Testis (tissue), 3 donors: ENCODE results near the gene SRGAP2. TPM values are rescaled to one million over a fixed set of nuclear protein-coding genes. Genes with fewer than 3 reads are reported as not detected.
"Not testable (repeated sequence)": the region's sequence is repeated elsewhere in the genome, so short reads cannot be mapped to it uniquely, and the experiment has no call there.

Source experiments
- DNase-seq: peaks from one replicate; pipeline ENCODE4 v3.0.0-alpha.2; 2019
- H3K27ac ChIP-seq, 2 donors: fragments of 200-600 bp; sonication (generic); one replicate each; pipeline ENCODE4 v1.5.1; 2019
- H3K27me3 ChIP-seq: fragments of 200-600 bp; sonication (generic); one replicate; pipeline ENCODE4 v1.5.1; 2019
- H3K36me3 ChIP-seq: fragments of 200-600 bp; sonication (generic); one replicate; pipeline ENCODE4 v1.5.1; 2017; ENCODE audit warnings: low read depth; ENCODE audit errors: missing control alignments
- H3K4me1 ChIP-seq: fragments of 200-600 bp; sonication (generic); one replicate; pipeline ENCODE4 v1.5.1; 2019
- H3K4me3 ChIP-seq, 2 donors: fragments of 200-600 bp; sonication (generic); one replicate each; pipeline ENCODE4 v1.5.1; 2017 to 2019
- H3K9me3 ChIP-seq: fragments of 200-600 bp; sonication (generic); one replicate; pipeline ENCODE4 v1.5.1; 2017
- WGBS, 2 donors: methylation state at CpG; one replicate each; pipeline ENCODE4 v1.1.5; 2018; 5-methylcytosine and 5-hydroxymethylcytosine counted together
- intact Hi-C: fragments of 100-400 bp; cut with DNase I; formaldehyde crosslinking; loops from one replicate; pipeline ENCODE4 v1.15.1; 2023; ENCODE audit warnings: low total_unique reads
- polyA plus RNA-seq: library from polyadenylated mRNA; stranded (reverse); fragments of 350-450 nt; fragmentation: Illumina TruSeq; extraction: RNeasy Lipid Tissue Mini Kit (QIAGEN cat#74804); gene quantifications from one replicate; pipeline ENCODE4 v1.2.3, GENCODE V29; 2014; ENCODE audit warnings: low read depth, low replicate concordance; ENCODE audit not compliant: insufficient read depth
- total RNA-seq, 2 donors: library from RNA; depleted of rRNA; stranded (reverse); fragments of >200 nt; gene quantifications; one replicate each; pipeline ENCODE4 v1.2.3, GENCODE V29; 2016

SRGAP2 gene
- total and polyA plus RNA-seq, 3 donors from 2014 or later, result 34.4 to 54.3 (median 52.8) TPM

- DNase-seq, H3K27ac ChIP-seq, H3K9me3 ChIP-seq, H3K27me3 ChIP-seq, H3K4me3 ChIP-seq, intact Hi-C loops, H3K4me1 ChIP-seq, H3K36me3 ChIP-seq: not testable (repeated sequence)
- WGBS, 2 donors, result 86 to 93% methylated on average over 2 to 3 of the region's 7 CpGs
Measured at GRCh38 chr1:206215600-206216392, 12.5 kb downstream of the SRGAP2 start.

DNA sequence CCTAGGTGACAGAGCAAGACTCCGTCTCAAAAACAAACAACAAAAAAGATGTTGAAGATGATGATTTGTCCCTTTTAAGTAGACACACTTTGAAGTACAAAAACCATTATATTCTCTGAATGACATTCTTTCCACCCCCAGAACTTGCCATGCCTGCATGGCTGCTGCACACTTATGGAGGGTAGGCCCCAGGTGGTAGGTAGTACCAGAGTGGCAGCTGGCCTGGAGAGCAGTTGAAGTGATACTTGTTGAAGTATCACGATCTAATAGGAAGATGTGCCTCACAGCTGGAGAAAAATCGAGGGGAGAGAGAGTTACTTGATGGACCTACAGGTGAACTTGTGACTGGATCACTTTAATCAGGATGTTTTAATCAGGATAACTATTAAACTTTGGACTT, 14.9 kb downstream of the SRGAP2 start:
- H3K27me3 ChIP-seq, H3K4me1 ChIP-seq, H3K36me3 ChIP-seq, H3K9me3 ChIP-seq, DNase-seq, intact Hi-C loops, H3K27ac ChIP-seq, H3K4me3 ChIP-seq: not testable (repeated sequence)
- no CpG with 5 or more reads among the region's 3 CpGs for WGBS, 2 donors

DNA sequence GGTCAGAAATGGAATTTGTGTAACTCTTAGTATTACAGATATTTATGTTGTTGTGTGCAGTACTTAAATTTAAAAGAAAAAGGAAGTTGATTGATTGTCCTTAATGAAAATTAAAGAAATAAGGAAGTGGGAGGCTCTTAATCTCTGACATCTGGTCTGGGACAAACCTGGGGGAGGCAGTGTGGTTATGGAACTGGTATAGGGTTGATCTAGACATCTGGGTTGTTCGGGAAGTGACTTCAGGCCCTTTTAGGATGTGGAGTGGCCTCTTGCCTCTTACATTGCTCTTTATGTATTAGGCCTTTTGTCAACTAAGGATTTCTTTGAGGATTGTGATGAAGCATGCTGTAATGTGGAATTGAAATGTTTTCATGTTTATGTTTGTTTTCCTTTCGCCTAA, 15.4 kb downstream of the SRGAP2 start:
- H3K4me1 ChIP-seq, H3K36me3 ChIP-seq, H3K4me3 ChIP-seq, intact Hi-C loops, H3K9me3 ChIP-seq, H3K27ac ChIP-seq, H3K27me3 ChIP-seq, DNase-seq: not testable (repeated sequence)
- no CpG with 5 or more reads among the region's 2 CpGs for WGBS, 2 donors

DNA sequence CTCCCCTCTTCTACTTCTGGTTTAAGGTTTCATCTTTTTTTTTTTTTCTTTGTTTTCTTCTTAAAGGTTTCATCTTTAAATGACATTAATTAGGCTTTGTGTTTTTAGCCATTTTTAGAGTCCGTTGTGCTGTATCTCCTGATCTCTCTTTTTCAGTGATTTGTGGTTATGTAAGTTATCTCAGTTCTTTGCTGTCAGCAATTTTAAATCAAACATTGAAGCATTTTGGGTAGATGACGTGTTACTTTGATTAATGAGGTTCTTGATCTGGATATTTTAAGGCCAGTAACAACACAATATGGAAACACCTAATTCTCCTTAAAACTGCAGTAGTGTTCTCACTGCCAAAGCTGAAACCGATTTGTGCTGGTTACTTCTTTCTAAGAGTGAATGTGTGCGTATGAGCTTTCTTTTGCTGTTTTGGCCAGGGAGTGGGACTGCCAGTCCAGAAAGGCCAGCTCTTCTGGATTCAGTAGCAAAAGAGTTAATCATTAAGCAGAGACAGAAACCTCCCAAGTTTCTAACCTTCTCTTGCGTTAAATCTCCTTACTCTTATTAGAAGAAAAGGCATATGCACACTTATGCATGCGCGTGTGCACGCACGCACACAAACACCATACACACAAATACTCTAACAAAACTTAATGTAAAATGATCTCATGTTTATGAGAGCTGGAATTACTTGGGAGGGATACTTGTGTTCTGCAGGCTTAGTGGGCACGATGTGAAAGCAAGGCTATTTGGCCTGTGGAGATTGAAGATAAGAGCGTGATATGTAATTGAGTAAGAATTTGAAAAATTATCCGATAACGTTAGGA, 16.4 kb downstream of the SRGAP2 start:
- intact Hi-C loops, H3K36me3 ChIP-seq, H3K4me1 ChIP-seq, H3K9me3 ChIP-seq, DNase-seq, H3K4me3 ChIP-seq, H3K27me3 ChIP-seq, H3K27ac ChIP-seq: not testable (repeated sequence)
- 33 to 42% methylated on average over 1 to 4 of the region's 13 CpGs for WGBS, 2 donors

DNA sequence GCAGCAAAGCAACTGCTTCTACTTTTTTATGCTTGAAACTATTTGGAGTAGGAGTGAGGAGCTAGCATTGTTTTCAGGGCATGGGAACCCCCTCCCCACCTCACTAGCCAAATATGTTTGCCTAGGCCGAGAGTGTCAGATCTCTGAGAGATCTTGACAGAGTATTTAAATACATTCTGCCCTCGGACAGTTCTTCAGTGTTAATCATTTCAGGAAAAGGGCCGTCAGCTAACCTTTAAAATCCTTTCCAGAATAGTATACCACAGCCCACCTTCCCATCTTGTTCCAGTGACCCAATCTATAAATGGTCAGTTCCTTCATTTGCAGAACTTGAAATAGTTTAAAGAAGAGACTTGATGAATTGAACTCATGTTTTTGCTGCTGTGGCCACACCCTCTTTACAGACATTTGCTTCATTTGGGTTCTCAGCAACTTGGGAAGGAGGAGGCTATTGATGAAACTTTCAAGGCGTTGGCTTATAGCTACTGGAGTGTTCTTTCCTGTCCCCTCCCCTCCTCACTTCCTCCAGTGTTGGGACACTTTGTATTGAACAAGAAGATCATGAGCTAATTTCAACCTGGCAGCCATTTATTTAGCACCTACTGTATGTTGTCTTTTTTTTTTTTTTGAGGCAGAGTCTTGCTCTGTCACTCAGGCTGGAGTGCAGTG, 17.1 kb downstream of the SRGAP2 start:
- H3K36me3 ChIP-seq, H3K27ac ChIP-seq, H3K27me3 ChIP-seq, H3K4me1 ChIP-seq, H3K9me3 ChIP-seq, intact Hi-C loops, H3K4me3 ChIP-seq: not testable (repeated sequence)
- peak; percentile 15 for DNase-seq
- WGBS, 2 donors, result 65 to 72% methylated on average over 4 of the region's 4 CpGs

DNA sequence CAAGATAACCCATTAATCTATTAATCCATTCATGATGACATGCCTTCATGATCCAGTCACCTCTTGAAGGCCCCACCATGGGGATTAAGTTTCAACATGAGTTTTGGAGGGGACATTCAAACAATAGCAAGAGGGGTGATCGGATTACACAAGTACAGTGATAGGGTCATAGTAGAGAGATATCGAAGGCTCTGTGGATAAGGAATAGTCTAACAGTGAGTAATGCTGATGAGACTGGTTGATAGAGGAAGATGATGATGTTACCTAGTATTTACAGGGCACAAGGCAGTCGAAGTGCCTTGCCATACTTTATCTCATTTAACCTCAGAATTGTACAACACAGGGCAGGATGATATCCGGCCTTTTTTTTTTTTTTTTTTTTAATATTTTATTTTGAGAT, 18.2 kb downstream of the SRGAP2 start:
- H3K36me3 ChIP-seq, H3K27ac ChIP-seq, H3K9me3 ChIP-seq, DNase-seq, H3K4me3 ChIP-seq, intact Hi-C loops, H3K4me1 ChIP-seq, H3K27me3 ChIP-seq: not testable (repeated sequence)
- no CpG with 5 or more reads among the region's 4 CpGs for WGBS, 2 donors

GRCh38 chr1:206224190-206224776, 20.9 kb downstream of the SRGAP2 start:
- WGBS, 2 donors, result 92 to 94% methylated on average over 2 of the region's 6 CpGs
- DNase-seq, result not testable (repeated sequence)

GRCh38 chr1:206225386-206225785, 22.0 kb downstream of the SRGAP2 start:
- DNase-seq, H3K36me3 ChIP-seq, H3K9me3 ChIP-seq, H3K27me3 ChIP-seq, intact Hi-C loops, H3K4me1 ChIP-seq, H3K4me3 ChIP-seq, H3K27ac ChIP-seq: not testable (repeated sequence)
- WGBS, 2 donors, result 94 to 95% methylated on average over 4 of the region's 4 CpGs

More at GRCh38 chr1:206224190-206224776, 20.9 kb downstream of the SRGAP2 start:
- H3K9me3 ChIP-seq, H3K27ac ChIP-seq, H3K4me1 ChIP-seq, H3K36me3 ChIP-seq, intact Hi-C loops, H3K27me3 ChIP-seq, H3K4me3 ChIP-seq: not testable (repeated sequence)

GRCh38 chr1:206226886-206227285, 23.5 kb downstream of the SRGAP2 start:
- H3K27ac ChIP-seq, H3K4me1 ChIP-seq, intact Hi-C loops, H3K27me3 ChIP-seq, H3K36me3 ChIP-seq, H3K4me3 ChIP-seq, H3K9me3 ChIP-seq, DNase-seq: not testable (repeated sequence)
- 96 to 100% methylated on average over 3 of the region's 5 CpGs for WGBS, 2 donors

- H3K9me3 ChIP-seq, H3K27me3 ChIP-seq, H3K4me1 ChIP-seq, H3K27ac ChIP-seq, H3K36me3 ChIP-seq, H3K4me3 ChIP-seq, DNase-seq, intact Hi-C loops: not testable (repeated sequence)
- 91 to 96% methylated on average over 2 of the region's 2 CpGs for WGBS, 2 donors
Measured at GRCh38 chr1:206229286-206229685, 25.9 kb downstream of the SRGAP2 start.

DNA sequence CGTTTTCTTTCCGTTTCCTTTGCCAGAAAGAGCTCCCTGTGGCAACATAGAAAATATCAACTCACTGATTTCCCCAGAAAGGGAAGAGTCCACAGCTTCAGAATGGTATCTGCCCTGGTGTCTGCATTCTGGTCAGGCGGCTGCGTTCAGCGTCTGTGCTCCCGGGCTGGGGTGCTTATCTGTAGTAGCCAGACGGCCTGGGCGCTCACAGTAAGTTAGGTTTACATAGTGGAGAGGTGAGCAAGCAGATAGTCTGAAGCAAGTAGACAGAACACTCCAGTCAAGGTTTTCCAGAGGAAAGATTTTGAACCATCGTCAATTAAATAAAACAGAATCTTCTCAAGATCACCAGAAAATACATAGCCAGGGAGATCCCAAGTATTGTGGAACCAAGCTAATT, 28.6 kb downstream of the SRGAP2 start:
- H3K27ac ChIP-seq, H3K4me3 ChIP-seq, H3K36me3 ChIP-seq, intact Hi-C loops, DNase-seq, H3K27me3 ChIP-seq, H3K9me3 ChIP-seq, H3K4me1 ChIP-seq: not testable (repeated sequence)
- WGBS, 2 donors, result 69% methylated on average over 9 of the region's 9 CpGs; no CpG with 5 or more reads in 1 of the 2 donors
